Right hindlimb (tissue), 1 donor: ENCODE measurements around the gene ATP6AP1.

Experiments used
- DNase-seq: peaks from one replicate; pipeline ENCODE4 v3.0.0-alpha.2; 2018

ATP6AP1 gene

DNA sequence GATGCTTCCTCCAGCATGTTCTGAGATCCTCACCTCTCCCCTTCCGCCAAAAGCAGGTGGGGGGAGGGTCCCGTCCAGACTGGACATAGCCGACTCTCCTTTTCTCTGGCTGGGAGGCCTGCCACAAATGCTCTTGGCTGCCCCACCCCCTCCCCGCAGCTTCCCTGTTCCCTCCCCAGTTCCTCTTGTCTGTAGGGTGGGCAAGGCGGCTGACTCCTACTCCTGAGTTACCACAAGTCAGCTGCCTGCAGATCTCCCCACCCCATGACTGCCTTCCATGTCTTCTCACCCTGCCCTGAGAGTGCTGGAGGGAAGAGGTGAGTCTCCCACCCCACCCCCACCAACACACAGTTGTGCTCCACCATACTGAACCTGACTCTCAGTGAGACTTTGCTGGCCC is 2.9 kb downstream of the ATP6AP1 start:
- DNase-seq, result no peak

DNA sequence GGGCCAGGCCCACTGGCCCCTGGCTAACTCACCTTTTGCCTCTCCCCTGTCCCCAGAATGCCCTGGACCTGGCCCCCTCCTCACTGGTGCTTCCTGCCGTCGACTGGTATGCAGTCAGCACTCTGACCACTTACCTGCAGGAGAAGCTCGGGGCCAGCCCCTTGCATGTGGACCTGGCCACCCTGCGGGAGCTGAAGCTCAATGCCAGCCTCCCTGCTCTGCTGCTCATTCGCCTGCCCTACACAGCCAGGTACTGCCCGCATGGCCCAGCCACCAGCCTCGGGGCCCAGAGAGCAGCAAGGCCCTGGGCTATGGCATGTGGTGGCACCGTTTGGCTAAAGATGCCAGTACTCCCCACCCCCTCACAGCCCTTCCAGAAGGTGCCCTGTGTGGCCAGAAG is 3.7 kb downstream of the ATP6AP1 start:
- no peak for DNase-seq

DNA sequence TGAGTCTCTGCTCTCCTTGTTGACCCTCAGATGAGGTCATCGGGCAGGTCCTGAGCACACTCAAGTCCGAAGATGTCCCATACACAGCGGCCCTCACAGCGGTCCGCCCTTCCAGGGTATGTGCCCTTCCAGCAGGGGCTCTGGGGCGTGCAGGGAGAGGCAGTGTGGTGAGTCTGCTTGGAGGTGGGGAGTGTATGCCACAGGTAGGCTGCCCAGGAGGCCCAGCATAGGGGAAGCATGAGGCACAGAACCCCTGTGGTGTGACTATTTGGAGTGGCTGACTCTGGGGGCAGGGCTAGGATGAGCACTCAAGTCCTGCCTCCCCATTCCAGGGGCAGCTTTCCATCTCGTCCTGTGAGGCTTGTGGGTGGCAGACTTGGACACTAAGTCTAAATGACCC is 5.1 kb downstream of the ATP6AP1 start:
- DNase-seq, result no peak

DNA sequence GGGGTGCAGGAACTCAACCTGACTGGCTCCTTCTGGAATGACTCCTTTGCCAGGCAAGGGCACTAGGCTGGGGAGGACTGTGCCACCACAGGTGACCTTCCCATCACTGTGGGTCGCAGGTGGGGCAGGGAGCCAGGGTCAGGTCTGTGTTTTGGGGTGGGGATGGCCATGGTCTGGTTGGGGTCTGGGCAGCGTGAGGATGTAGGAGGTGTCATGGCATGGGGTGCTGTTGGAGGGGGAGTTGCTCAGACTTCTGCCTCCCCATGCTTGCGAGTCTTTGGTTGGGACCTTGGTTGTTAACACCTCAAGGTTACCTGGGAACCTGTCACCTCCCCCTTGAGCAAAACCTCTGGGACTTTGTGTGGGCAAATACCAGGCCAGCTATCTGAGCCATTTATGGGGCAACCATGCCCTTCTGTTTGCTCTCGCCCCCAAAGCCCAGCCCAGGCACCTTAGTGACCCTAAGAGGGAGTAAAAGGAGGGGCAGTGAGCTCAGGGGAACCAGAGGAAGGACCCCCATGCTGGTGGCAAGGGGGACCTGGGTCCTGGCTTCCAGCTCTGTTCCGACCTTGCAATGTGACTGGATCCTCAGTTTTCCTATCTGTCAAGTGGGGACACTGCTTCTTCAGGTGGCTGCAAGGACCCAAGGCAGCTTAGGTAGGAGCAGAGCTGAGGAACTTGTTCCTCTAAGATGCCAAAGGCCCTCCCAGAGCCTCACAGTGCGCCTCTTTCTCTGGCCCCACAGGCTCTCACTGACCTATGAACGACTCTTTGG is 6.1 kb downstream of the ATP6AP1 start:
- DNase-seq, result no peak

DNA sequence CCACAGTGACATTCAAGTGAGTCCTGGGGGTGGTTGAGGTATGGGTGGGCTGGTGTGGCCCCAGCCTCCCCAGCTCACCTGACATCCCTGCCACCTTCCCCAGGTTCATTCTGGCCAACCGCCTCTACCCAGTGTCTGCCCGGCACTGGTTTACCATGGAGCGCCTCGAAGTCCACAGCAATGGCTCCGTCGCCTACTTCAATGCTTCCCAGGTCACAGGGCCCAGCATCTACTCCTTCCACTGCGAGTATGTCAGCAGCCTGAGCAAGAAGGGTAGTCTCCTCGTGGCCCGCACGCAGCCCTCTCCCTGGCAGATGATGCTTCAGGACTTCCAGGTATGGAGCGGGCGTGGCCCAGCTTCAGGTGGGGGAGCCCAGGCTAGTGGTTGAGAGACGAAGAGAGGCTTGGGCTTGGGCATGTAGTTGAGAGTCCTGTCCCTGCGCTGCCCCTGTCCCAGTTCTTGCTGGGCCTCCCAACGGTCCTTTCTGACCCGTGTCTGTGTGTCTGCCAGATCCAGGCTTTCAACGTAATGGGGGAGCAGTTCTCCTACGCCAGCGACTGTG is 6.8 kb downstream of the ATP6AP1 start:
- no peak for DNase-seq

DNA sequence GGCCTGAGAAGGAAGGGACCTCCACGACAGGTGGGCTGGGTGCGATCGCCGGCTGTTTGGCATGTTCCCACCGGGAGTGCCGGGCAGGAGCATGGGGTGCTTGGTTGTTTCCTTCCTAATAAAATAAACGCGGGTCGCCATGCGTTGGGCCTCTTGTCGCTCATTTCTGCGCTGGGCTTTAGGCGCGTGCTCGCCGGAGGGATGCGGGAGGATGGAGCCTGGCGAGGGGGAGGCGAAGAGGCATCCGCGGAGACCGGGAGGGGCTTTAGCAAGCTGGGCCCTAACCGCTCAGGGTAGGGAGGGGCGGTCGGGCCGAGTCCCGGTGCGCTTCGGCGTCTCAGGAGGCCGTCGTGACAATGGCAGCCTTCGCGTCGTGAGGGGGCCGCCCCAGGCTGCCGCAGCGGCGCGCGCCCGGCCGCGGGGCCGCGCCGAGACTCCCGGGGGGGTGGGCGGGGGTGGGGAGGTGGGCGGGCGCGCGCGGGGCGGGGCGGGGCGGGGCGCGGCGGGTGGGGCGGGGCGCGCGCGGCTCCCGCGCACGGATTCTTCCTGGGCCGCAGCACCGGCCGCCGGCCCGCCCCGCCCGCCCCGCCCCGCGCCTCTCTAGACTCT is 8.0 kb downstream of the ATP6AP1 start:
- DNase-seq, result peak; percentile 46

DNA sequence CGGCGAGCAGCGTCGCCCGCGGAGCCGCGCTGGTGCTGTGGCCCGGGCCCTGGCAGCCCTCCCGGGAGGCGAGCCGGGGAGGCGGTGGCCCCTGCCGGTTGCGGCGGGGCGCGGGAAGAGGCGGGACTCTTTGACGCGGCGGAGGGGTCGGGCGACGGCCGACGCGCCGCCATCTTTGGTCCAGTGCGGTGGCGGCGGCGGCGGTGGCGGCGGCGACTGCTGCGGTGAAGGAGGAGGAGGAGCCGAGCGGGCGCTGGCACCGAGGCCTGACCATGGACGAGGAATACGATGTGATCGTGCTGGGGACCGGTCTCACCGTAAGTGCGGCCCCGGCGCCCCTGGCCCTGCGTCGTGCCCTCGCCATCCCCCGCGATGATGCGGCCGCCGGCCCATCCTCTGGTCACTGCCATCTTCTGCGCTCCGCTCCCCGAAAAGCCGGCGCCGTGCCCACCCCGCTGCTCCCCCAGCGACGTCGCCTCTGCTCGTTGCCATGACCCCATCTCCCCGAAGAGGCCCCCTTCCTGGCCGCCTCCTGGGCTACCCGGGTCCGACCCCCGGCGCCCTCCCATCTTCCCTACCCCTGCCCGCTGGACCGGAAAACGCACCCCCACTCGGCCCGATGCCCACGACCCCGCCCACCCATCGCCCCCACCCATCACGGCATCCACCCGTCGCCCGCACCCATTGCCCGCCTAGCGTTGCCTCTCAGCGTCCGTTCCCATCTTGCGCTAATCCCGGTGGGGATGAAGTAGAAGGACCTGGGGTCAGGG is 8.7 kb downstream of the ATP6AP1 start, which contains the start of gene GDI1:
Gene GDI1 (plus strand): TSS at position 172 of the 770 bp plus-strand sequence. CDS start 101 bp downstream, at position 273.
- peak; percentile 57 for DNase-seq

DNA sequence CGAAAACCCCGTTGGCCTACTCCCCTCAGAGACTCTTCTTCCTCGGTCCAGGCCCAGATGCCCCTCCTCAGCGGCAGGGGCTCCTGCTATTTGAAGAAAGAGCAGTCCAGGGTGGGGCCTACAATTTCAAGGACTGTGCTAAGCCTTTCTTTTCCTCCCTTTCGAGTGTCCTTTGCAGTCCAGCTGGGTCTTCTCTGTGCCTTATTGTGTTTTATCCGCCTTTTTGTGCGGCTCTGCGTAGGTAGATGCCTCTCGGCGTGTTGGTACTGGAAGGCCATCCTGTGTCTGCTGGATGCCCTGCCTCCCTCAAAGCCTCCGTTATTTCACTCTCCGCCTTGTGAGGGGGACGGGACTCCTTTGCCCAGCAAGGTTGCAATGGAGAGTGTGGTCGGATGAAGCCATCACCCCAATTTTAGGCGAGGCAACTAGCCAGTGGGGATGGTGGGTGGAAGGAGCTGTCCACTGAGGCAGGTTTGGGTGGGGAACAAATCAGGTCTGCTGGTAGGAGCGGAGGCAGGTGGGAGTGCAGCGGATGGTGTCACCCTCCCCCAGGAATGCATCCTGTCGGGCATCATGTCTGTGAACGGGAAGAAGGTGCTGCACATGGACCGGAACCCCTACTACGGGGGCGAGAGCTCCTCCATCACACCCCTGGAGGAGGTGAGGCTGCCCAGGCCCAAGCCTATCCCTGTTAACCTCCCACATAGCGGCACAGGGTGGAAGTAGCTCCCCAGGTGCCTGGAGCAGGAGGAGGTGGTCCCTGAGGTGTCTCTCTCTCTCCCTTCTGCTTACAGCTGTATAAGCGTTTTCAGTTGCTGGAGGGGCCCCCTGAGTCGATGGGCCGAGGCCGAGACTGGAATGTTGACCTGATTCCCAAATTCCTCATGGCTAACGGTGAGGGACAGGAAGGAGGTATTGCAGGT is 9.8 kb downstream of the ATP6AP1 start:
- no peak for DNase-seq

DNA sequence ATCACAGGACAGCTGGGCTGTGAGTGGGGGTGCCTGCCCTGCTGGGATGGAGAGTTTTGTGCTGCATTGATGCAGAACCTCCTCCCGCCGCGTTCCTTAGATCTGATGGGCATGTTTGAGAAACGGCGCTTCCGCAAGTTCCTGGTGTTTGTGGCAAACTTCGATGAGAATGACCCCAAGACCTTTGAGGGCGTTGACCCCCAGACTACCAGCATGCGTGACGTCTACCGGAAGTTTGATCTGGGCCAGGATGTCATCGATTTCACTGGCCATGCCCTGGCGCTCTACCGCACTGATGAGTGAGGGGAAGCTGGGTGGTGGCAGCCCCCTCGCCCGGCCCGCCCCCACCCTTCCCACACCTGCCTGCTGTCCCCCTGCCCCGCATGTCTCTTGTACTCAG is 11.4 kb downstream of the ATP6AP1 start:
- DNase-seq, result no peak

DNA sequence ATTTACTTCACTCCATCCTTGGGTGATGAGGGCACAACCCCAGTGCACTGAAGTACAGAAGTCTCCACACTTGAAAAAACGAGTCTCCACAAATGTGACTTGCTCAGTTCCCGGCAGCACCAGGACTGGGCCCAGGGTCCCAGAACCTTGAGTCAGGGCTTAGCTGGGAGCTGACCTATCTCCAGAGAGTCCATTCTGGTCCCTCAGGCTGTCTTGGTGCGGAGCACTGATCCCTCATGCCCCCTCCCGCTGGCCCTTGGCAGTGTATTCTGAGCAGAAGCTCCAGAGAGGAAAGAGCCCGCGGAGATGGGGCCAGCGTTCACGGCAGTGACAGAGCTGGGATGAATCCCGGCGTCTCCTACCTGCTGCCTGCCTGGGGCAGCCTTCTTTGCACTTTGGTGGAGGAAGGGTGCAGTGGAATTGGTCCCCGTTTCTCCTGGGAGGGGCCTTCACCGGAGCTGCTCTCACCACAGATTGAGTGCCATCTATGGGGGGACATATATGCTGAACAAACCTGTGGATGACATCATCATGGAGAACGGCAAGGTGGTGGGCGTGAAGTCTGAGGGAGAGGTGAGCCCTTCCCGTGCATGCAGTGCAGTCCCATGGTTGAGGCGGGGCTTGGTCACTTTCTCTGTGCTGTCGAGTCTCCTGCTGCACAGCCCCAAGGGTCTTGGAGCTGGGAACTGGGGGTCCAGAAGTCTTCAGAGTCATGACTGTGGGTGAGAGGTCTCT is 12.3 kb downstream of the ATP6AP1 start:
- no peak for DNase-seq

DNA sequence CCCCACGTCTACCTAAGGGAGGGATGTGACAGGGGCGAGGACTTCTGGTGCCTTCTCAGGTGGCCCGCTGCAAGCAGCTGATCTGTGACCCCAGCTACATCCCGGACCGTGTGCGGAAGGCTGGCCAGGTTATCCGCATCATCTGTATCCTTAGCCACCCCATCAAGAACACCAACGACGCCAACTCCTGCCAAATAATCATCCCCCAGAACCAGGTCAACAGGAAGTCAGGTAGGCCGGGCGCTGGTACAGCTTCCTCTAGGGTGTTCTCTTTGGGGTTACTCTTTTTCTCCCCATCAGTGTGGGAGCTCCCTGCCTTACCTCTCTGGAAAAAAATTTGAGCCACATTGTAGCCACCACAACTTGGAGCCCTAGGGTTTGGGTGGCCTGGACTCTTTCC is 13.1 kb downstream of the ATP6AP1 start:
- DNase-seq, result no peak

DNA sequence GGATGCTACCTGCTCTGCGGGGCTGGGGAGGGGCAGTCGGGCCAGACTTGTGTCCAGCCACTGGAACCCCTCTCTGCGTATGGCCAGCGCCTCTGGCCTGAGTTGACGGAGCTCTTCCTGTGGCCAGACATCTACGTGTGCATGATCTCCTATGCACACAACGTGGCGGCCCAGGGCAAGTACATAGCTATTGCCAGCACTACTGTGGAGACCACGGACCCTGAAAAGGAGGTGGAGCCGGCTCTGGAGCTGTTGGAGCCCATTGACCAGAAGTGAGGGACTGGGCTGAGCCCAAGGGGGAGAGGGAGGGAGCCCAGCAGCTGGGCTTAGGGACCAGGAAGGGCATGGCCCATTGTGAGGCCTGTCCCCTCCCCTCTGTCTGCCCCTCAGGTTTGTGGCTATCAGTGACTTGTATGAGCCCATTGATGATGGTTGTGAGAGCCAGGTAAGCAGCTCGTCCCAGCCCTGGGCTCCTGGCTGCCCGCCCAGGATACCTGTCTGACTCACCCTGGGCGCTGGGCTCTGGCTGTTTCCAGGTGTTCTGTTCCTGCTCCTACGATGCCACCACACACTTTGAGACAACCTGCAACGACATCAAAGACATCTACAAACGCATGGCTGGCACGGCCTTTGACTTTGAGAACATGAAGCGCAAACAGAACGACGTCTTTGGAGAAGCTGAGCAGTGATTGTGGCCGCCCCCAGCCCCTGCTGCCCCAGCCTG is 13.7 kb downstream of the ATP6AP1 start:
- DNase-seq, result no peak

DNA sequence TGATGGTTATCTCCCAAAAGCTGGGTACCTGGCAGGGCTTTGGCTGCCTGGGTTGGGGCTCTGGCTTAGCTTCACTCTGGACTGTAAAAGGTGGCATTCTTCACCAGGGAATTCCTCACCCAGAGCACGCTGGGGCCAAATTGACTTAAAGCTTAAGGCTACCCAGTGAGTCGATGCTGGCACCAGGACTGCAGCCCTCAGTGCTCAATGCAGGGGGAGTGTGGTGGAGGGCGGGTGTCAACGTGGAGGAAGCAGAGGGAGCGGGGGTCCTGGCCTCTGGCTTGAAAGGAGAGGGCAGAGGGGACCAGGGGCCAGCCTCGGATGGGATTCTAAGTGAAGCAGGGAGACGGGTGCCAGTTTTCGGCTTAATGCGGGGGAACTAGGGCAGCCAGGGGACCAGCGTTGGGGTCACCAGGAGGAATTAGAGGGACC is 15.0 kb downstream of the ATP6AP1 start:
- DNase-seq, result no peak

DNA sequence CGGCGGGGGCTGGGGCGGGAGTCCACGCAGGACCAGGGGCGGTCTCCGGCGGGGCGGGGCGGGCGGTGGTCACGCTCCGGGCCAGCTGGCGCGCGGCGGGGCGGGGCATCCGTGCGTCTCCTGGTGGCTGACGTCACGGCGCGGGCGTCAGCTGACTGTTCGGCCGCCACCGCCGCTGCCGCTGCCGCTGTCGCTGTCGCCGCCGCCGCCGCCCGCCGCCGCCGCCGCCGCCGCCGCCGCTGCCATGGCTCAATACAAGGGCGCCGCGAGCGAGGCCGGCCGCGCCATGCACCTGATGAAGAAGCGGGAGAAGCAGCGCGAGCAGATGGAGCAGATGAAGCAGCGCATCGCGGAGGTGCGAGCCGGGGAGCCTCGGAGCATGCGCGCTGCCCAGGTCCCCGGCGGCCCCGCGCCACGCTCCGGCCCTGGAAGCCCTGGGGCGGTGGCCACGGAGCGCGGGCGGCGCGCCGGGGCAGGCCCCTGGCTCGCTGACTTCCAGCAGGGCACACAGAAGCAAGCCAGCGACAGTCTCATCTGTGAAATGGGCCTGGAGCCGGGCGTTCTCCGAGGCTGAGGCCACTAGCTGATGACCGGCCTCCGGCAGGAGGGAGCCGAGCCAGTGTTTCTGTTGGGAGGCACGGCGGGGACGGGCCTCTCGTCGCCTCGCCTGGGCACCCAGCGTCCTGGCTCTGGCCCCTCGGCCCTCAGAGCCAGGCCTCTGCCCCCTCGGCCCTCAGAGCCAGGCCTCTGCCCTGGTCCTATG is 15.7 kb downstream of the ATP6AP1 start, which contains the start of gene FAM50A:
Gene FAM50A (plus strand): TSS at position 150 of the 763 bp plus-strand sequence. CDS start 95 bp downstream, at position 245.
- peak; percentile 81 for DNase-seq

DNA sequence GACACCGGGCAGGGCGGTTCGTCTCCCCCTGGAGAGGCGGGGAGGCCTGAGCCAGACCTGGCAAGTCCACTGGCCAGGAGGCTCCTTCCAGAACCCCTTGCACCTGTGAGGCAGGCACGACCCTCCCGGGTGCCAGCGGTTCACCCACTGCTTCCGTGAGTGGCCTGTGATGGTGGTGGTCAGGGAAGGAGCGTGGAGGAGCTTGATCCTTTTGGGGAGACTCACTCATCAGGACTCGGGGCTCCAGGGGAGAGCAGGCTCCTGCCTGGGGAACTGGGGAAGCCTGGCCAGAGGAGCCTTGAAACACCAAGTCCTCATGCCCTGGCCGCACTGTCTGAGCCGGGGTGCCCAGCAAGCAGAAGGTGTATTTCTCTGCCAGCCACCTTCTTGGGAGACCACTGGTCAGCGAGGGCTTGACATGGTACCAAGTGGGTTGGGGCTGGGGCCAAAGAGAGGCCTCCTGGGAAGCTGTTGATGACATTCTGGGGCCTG is 16.3 kb downstream of the ATP6AP1 start:
- DNase-seq, result no peak

DNA sequence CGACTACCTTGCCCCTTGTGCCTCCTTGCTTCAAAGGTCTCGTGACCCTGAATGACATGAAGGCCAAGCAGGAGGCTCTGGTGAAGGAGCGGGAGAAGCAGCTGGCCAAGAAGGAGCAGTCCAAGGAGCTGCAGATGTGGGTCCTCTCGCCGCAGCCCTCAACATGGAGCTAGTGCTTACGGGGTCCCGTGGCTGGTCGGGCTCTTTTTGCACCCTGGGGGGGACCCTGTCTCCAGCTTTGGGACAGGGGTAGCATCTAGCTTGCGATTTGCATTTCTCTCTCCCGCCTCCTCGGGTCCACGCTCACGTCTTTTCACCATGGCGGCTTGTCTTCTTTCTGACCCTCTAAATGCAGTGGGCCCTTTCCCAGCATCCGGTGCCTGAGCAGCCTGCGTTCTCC is 17.3 kb downstream of the ATP6AP1 start:
- no peak for DNase-seq

DNA sequence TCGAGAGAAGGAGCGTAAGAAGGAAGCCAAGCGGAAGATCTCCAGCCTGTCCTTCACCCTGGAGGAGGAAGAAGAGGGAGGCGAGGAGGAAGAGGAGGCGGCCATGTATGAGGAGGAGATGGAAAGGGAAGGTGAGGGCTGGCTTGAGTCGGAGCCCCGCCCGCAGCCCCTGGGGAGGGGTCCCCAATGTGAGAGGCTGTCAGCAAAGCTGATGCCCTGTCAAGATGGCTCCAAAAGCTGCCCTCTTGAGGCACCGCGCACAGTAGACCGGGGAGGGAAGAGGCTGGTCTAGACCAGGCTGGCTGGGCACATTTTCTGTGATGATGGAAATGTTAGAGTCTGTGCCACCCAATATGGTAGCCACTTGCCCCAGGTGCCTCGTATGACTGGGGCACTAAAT is 18.0 kb downstream of the ATP6AP1 start:
- DNase-seq, result no peak

DNA sequence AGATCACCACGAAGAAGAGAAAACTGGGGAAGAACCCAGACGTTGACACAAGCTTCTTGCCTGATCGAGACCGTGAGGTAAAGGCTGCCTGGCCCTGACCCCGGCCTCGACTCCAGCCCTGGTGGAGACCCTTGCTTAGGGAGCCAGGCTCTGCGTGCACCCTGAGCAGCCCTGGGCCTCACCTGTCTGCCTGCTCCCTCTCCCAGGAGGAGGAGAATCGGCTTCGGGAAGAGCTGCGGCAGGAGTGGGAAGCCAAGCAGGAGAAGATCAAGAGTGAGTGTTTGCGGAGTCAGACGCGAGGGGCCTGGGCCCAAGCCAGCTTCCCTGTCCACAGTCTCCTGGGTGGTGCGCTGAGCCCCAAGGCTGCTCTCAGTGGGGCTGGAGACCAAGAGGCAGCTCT is 20.0 kb downstream of the ATP6AP1 start:
- DNase-seq, result no peak

DNA sequence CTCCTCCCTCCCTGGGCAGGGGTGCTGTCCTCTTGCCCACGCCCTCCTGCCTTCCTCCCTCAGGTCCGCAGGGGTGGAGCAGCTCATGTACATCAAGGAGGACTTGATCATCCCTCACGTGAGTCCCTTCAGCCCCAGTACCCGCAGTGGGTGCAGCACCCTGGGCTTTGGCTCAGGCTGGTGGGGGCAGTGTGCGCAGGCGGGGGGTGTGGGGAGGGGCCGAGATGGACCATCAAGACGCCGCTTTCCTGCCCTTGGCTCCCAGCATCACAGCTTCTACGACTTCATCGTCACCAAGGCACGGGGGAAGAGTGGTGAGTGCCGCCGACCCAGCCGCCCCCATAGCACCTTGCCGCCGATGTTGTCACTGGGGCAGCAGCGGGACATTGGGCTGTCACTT is 21.1 kb downstream of the ATP6AP1 start:
- no peak for DNase-seq

DNA sequence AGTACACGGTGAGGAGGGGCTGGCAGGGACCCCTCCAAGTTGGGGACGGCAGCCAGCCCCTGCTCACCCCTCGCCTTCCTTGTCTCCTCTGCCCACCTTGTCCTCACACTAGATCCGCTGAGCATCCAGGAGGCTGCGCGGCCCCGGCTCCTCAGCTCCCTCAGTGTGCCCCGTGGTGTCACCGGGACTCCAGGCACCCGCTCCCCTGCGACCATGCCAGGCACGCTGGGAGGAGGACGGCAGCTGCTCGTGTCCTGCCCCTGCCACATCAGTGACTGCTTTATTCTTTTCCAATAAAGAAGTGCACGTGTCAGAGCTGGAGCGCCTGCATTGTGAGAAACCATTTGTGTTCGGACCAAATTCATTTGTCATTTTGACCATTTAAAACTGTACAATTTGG is 21.8 kb downstream of the ATP6AP1 start:
- no peak for DNase-seq
